Right hindlimb (tissue), 1 donor: ENCODE results near the gene DSG1.
"Not testable (repeated sequence)": the region's sequence is repeated elsewhere in the genome, so short reads cannot be mapped to it uniquely, and the experiment has no call there.

Experiments
- DNase-seq: peaks from one replicate; pipeline ENCODE4 v3.0.0-alpha.2; 2018

The DSG1 gene

DNA sequence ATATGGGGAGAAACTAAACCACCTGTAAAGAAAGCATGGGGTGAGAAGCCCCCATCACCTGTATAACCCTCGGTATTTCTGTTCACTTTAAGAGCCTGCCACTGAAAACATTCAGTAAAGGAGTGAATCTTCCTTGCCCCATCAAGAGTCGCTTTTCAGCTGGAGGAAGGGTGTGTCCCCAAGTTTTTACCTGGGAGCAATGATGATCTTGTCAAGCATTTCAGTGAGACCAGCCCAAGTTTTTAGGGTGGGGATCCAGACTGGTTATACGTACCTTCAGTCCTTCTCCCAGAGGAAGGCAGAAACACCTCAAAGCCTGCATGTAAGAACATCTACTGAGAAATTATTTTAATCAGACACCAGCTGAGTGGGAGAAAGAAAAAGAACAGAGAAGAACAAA is at the start of gene DSG1:
Gene DSG1, plus strand, starts transcription at position 301 of the 400 bp plus-strand sequence. CDS start 141 bp downstream, outside the sequence.
- no peak for DNase-seq

DNA sequence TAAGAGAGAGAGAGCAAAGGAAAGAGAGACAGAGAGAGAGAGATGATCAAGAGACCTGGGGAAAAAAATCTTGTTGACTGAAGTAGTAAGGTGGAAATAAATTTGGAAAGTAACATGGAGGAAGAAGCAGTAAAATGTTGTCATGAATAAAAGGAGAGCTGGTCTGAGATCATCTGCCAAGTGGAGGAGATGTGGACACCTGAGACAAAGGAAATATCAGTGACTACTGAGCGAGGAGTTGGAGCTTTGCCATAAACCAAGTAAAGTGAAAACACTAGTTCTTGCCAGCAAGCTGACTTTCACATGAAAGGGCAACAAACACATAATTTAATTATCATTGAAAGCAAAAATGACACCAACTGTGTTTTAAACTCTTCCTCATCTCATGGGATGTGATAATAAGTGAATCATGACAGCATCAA is 49.0 kb upstream of the DSG1 start:
- DNase-seq, result no peak

DNA sequence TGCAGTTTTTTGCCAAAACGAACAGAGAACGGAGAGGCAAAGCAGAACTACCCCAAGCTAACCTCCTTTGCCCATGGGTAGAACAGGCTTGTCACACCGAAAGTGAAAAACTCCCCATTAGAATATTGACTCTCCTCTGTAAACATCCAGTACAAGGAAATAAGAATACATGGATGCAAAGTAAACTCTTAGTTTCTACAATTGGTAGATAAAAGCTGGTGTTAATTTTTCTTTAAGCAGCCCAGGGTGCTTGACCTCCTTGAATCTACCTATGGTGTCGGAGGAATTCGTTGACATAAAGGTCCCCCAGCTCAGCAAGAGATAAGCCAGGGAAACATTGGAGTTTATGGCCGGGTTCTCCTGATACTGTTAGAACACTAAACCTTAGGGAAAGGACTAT is 48.4 kb upstream of the DSG1 start:
- no peak for DNase-seq

- DNase-seq, result no peak
Observed at GRCh38 chr18:31270578-31270977, 47.4 kb upstream of the DSG1 start.

GRCh38 chr18:31273812-31274527 is 44.0 kb upstream of the DSG1 start:
- DNase-seq, result no peak

DNA sequence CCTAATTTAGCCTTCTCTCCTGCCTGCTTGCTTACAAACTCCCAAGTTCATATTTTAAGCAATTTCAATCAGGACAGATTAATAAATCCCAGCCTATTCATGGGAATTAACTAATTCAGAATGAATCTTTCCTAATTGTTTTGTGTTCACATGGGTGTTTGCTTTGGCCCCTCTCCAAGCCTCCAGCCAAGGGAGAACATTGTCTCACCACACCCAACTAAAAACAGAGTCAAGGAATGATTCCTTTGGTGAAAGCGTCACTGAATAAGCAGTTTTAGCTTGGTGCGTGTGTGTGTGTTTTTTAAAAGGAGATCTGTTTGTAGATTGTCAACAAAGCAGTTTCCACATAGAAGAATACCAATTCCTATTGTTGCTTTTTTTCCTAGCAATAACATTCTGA is 43.0 kb upstream of the DSG1 start:
- no peak for DNase-seq

DNA sequence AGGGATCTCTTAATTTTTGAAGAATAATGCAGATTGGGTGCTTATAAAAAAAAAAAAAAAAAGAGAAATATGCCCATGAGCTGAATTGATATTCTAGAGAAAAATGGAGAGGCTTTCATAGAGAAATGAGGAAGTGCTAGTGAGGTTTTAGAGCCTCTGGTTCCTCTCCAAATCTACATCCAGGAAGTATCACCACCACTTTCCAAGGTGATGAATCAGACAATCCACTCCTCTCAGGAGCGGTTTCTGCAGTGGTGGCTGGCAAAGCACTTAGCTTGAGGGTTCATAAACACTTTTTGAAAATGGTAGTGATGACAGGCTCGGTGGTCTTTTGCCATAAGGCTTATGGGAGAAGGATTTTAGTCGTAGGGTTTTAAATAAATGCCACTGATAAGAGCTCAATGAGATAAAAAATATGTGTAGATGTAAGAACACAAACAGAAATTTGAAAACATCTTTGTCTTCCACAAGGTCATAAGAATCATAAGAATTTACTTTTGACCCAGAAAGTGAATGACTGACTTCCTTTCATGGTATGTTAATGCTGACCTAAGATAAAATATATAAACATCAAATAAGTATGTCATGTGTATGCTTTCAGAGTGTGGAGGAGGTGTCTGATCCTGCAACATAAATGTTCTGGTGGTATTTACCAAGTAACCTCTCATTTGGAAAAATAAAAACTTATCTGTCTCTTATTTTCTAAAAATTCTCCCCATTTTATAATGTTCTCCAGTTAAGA is 42.1 kb upstream of the DSG1 start:
- DNase-seq, result no peak

GRCh38 chr18:31278609-31279071 is 39.3 kb upstream of the DSG1 start:
- no peak for DNase-seq

DNA sequence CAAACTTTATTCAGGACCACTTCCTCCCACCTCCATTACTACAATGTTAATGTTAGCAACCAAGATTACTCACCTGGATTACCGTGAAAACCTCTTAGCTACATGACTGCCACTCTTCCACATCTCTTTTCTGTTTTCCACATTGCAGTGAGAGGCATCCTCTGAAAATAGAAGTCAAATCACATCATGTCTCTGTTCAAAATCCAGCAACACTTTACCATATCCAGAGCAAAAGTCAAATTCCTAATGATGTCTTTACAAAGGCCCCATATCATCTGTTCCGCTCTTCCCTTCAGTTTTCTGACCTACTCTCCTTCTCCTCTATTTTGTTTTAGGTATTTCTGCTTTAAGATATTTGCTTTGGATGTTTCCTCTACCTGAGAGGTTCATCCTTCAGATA is 37.5 kb upstream of the DSG1 start:
- DNase-seq, result no peak

- no peak for DNase-seq
Observed at GRCh38 chr18:31281437-31281836, 36.5 kb upstream of the DSG1 start.

DNA sequence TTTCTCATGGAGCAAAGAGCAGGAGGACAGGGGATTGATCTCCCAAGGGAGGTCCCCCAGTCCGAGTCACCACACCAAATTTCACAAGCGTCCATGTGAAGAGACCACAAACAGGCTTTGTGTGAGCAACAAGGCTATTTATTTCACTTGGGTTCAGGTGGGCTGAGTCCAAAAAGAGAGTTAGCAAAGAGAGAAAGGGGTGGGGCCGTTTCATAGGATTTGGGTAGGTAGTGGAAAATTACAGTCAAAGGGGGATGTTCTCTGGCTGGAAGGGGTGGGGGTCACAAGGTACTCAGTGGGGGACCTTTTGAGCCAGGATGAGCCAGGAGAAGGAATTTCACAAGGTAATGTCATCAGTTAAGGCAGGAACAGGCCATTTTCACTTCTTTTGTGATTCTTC is 28.5 kb upstream of the DSG1 start:
- DNase-seq, result not testable (repeated sequence)

GRCh38 chr18:31291688-31292087 is 26.3 kb upstream of the DSG1 start:
- no peak for DNase-seq

GRCh38 chr18:31294199-31294747 is 23.7 kb upstream of the DSG1 start:
- DNase-seq, result no peak

GRCh38 chr18:31297248-31297647 is 20.7 kb upstream of the DSG1 start:
- no peak for DNase-seq

- DNase-seq, result peak; percentile 66
Observed at GRCh38 chr18:31301201-31301655, 16.7 kb upstream of the DSG1 start.

- no peak for DNase-seq
Observed at GRCh38 chr18:31302991-31303390, 15.0 kb upstream of the DSG1 start.

DNA sequence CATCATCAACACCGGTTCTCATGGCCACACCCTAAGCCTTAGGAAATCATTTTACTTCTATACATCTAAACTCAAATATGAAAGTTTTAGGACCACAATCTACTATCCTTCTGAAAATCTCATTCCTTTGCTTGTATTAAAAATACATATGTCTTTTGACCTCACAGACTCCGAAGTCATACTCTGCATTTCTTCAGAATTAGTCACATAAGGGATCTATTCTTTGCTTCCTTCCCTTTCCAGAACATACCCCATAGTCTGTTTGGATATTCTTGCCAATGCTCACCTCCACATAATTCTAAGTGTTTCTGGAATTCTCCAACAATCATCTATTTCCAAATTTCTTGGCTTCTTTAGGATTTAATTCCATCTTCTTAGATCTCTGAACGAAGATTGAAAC is 14.2 kb upstream of the DSG1 start:
- DNase-seq, result no peak

DNA sequence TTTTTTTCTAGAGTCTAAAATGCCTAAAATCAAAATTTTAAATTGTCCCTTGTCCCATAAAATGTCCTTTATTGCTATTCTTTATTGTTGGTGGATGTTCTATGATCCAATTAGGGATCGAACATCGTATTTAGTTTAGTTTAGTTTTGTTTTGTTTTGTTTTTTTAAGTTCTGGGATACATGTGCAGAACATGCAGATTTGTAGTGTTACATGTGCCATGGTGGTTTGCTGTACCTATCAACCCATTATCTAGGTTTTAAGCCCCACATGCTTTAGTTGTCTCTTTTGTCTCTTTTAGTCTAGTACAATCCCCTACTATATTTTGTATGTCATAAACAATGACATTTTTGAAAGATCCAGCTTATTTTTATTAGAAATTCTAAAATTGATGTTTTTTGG is 8.8 kb upstream of the DSG1 start:
- no peak for DNase-seq

GRCh38 chr18:31316974-31317373 is 986 bp upstream of the DSG1 start:
- no peak for DNase-seq

- DNase-seq, result no peak
Observed at GRCh38 chr18:31321719-31322118, 3.8 kb downstream of the DSG1 start.

DNA sequence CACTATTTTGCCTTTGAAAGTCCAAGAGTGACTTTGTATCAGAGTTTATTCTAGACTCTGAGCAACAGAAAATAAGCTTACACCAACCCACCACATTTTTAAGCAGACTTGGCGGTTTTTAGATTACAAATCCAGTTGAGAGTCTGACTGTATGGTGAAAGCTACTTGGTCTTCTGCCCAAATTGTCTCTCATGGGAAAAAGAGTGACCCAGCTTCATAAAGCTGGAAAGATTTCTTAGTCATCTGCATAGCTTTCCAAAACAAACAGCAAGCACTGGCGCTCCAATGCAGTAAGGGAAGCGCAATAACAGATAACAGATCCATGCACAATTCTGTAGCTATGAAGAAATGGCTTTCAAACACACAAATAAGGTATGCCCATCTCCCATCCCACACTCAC is 7.1 kb downstream of the DSG1 start:
- DNase-seq, result peak; percentile 35

GRCh38 chr18:31329787-31330438 is 12.0 kb downstream of the DSG1 start:
- DNase-seq, result no peak

DNA sequence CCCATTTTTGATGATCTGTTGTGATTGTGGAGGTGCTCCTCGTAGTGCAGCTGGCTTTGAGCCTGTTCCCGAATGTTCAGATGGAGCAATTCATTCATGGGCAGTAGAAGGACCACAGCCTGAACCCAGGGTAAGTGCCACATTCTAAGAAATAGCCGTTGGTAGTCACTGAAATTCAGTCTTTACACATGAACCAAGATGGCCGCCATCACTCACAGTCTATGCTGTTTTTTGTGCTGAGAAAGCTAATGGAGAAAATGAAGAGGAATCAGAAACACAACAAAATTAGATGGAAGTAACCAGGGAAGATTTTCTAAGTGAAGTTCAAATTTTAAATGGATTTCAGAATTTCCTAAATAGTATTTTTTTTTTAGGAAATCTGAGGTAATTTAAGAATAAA is 25.5 kb downstream of the DSG1 start:
- no peak for DNase-seq
